Tibial artery (tissue), 4 donors: Measurements from ENCODE around the gene TBC1D12.

Source experiments
- DNase-seq, 2 donors: peaks; one replicate each; pipeline ENCODE4 v3.0.0-alpha.2; 2019
- H3K27ac ChIP-seq, 2 donors: fragments of 200-600 bp; sonication (generic) in 1 of 2; 1 replicate in 1 of 2; 2 replicates in 1 of 2; pipeline ENCODE4 v1.5.1; 2018 to 2019; ENCODE audit warnings: mild to moderate bottlenecking in 1 of 2
- H3K27me3 ChIP-seq, 2 donors: fragments of 200-600 bp; sonication (generic) in 1 of 2; one replicate each; pipeline versions ENCODE4 v1.5.1 to v1.6.0; 2016 to 2019
- H3K36me3 ChIP-seq, 3 donors: fragments of 200-600 bp; sonication (generic) in 2 of 3; one replicate each; pipeline ENCODE4 v1.5.1; 2016 to 2019; ENCODE audit warnings: mild to moderate bottlenecking in 2 of 3
- H3K4me1 ChIP-seq, 4 donors: fragments of 200-600 bp; sonication (generic) in 2 of 4; 1 replicate in 3 of 4; 2 replicates in 1 of 4; pipeline ENCODE4 v1.5.1; 2016 to 2019
- H3K4me3 ChIP-seq, 2 donors: fragments of 200-600 bp; sonication (generic) in 1 of 2; 1 replicate in 1 of 2; 2 replicates in 1 of 2; pipeline ENCODE4 v1.5.1; 2018 to 2019; ENCODE audit warnings: mild to moderate bottlenecking in 2 of 2
- H3K9me3 ChIP-seq, 3 donors: fragments of 200-600 bp; sonication (generic) in 1 of 3; one replicate each; pipeline ENCODE4 v1.5.1; 2016 to 2019
- intact Hi-C: fragments of 100-400 bp; cut with DNase I; formaldehyde crosslinking; loops from one replicate; pipeline ENCODE4 v1.15.0; 2023; ENCODE audit warnings: low total_unique reads
- TF ChIP-seq, protein P1 (sequence below), 2 experiments: fragments of 200-600 bp in 1 of 2; fragments of 450-650 bp in 1 of 2; IDR thresholded peaks; one replicate each; pipeline ENCODE4 v1.5.1; 2017 to 2019; ENCODE audit warnings: antibody characterized with exemption in 2 of 2, mild to moderate bottlenecking in 1 of 2, moderate library complexity in 1 of 2

The TBC1D12 gene

GRCh38 chr10:94432443-94432842 is 30.1 kb downstream of the TBC1D12 start:
- H3K36me3 ChIP-seq, result no peaks in the 10 kb centered on the region
- TF ChIP-seq, protein P1, sequence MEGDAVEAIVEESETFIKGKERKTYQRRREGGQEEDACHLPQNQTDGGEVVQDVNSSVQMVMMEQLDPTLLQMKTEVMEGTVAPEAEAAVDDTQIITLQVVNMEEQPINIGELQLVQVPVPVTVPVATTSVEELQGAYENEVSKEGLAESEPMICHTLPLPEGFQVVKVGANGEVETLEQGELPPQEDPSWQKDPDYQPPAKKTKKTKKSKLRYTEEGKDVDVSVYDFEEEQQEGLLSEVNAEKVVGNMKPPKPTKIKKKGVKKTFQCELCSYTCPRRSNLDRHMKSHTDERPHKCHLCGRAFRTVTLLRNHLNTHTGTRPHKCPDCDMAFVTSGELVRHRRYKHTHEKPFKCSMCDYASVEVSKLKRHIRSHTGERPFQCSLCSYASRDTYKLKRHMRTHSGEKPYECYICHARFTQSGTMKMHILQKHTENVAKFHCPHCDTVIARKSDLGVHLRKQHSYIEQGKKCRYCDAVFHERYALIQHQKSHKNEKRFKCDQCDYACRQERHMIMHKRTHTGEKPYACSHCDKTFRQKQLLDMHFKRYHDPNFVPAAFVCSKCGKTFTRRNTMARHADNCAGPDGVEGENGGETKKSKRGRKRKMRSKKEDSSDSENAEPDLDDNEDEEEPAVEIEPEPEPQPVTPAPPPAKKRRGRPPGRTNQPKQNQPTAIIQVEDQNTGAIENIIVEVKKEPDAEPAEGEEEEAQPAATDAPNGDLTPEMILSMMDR (IDR thresholded peaks at IDR 0.05), result no peak
- intact Hi-C loops, result no loop called here
- no peak overlapping the region for H3K4me3 ChIP-seq
- no peak overlapping the region for H3K27ac ChIP-seq
- no peak for DNase-seq
- H3K4me1 ChIP-seq, result peaks cover 0 to 40% (median 18%) of the 10 kb centered on the region in 4 donors
- H3K27me3 ChIP-seq, result no peaks in the 10 kb centered on the region
- peaks cover 0 to 9% (median 8%) of the 10 kb centered on the region in 3 donors for H3K9me3 ChIP-seq

- no peak for DNase-seq
- no peak overlapping the region for H3K4me3 ChIP-seq
- TF ChIP-seq, protein P1 (IDR thresholded peaks at IDR 0.05), result no peak
- H3K9me3 ChIP-seq, result peaks cover 0 to 16% (median 10%) of the 10 kb centered on the region in 3 donors
- no peaks in the 10 kb centered on the region for H3K27me3 ChIP-seq
- intact Hi-C loops, result no loop called here
- H3K4me1 ChIP-seq, result peaks cover 0 to 12% (median 5%) of the 10 kb centered on the region in 4 donors
- no peak overlapping the region for H3K27ac ChIP-seq
- no peaks in the 10 kb centered on the region for H3K36me3 ChIP-seq
Observed at GRCh38 chr10:94439275-94439861, 37.0 kb downstream of the TBC1D12 start.

DNA sequence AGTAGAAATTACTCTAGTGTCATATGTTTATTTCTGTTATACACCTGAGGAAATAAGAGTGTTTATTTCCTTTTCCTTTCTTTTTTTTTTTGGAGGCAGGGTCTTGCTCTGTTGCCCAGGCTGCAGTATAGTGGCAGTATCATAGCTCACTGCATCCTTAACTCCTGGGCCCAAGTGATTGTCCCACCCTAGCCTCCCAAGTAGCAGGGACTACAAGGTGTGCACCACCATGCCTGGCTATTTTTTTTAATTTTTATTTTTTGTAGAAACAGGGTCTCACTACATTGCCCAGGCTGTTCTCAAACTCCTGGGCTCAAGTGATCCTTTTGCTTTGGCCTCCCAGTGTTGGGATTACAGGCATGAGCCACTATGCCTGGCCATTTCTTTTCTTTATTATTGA is 37.8 kb downstream of the TBC1D12 start:
- H3K27me3 ChIP-seq, result no peaks in the 10 kb centered on the region
- DNase-seq, result no peak
- intact Hi-C loops, result loop anchor here (10.0 kb wide), 2 partner anchors 155 to 365 kb away; no protein-coding TSS in a partner anchor
- H3K36me3 ChIP-seq, result no peaks in the 10 kb centered on the region
- TF ChIP-seq, protein P1 (IDR thresholded peaks at IDR 0.05), result no peak
- peaks cover 0 to 12% (median 5%) of the 10 kb centered on the region in 4 donors for H3K4me1 ChIP-seq
- H3K4me3 ChIP-seq, result no peak overlapping the region
- no peak overlapping the region for H3K27ac ChIP-seq
- H3K9me3 ChIP-seq, result peaks cover 0 to 16% (median 10%) of the 10 kb centered on the region in 3 donors

DNA sequence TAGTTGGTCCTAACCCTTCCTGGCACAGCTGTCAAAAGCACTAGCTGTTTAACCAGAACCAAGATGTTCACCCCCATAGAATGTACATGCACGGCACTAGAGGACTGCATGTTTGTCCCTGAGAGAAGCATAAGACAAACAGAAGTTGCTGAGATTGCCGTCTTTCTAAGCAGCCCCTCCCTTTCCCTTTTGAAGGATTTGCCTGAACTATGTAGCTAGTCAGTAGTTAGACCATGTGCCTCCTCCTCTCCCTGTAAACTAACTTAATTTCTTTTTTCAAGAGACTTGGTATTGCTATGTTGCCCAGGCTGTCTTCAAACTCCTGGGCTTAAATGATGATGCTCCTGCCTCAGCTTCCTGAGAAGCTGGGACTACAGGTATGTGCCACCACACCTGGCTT is 40.7 kb downstream of the TBC1D12 start:
- Histone ChIP-seq H3K36me3 (no peaks in the 10 kb centered on the region), H3K27me3 (no peaks in the 10 kb centered on the region), H3K27ac (no peak overlapping the region), H3K4me3 (no peak overlapping the region), H3K9me3 (peaks cover 0 to 4% (median 0%) of the 10 kb centered on the region in 3 donors), H3K4me1 (peaks cover 0 to 12% (median 5%) of the 10 kb centered on the region in 4 donors)
- intact Hi-C loops, result loop anchor here (10.0 kb wide), 2 partner anchors 158 to 368 kb away; no protein-coding TSS in a partner anchor
- no peak for DNase-seq
- TF ChIP-seq, protein P1 (IDR thresholded peaks at IDR 0.05), result no peak

DNA sequence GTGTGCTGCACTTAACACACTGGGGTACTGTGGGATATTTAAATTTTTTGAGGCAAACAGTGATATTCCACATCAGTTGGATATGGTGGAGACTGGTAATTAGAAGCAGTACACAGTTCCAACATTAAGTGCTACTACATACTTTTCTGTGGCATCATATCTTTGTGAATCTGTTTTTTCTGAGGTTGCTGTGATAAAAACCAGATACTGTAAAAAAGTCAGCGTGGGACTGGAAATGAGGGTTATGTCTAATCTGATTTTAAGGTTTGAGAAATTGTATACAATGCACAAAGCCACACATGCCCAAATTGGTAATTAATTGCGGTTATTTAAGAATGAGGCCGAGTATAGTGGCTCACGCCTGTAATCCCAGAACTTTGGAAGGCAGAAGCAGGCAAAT is 41.2 kb downstream of the TBC1D12 start:
- Histone ChIP-seq H3K27ac (no peak overlapping the region), H3K4me3 (no peak overlapping the region), H3K27me3 (no peaks in the 10 kb centered on the region), H3K36me3 (no peaks in the 10 kb centered on the region), H3K9me3 (no peaks in the 10 kb centered on the region), H3K4me1 (peaks cover 0 to 12% (median 5%) of the 10 kb centered on the region in 4 donors)
- intact Hi-C loops, result loop anchor here (10.0 kb wide), 2 partner anchors 159 to 369 kb away; no protein-coding TSS in a partner anchor
- TF ChIP-seq, protein P1 (IDR thresholded peaks at IDR 0.05), result no peak
- no peak for DNase-seq
